CD14-positive monocyte (primary cell): ENCODE results near the gene F2R. TPM values are rescaled to one million over a fixed set of nuclear protein-coding genes. Genes with fewer than 3 reads are reported as not detected.

Source experiments
- DNase-seq, 3 donors: peaks; one replicate each; pipeline ENCODE4 v3.0.0-alpha.2; 2011 to 2022
- H2AFZ ChIP-seq: 2 replicates; pipeline ENCODE4 v1.6.0; 2012; ENCODE audit warnings: mild to moderate bottlenecking, low read depth, low read length, inconsistent platforms; ENCODE audit not compliant: insufficient read depth, poor library complexity, severe bottlenecking
- H3K27ac ChIP-seq, 2 donors: 1 replicate in 1 of 2; 2 replicates in 1 of 2; pipeline ENCODE4 v1.5.1; 2012 to 2013; ENCODE audit warnings: low read length in 2 of 2, control low read depth in 1 of 2, inconsistent platforms in 1 of 2, low read depth in 1 of 2, mild to moderate bottlenecking in 1 of 2
- H3K27me3 ChIP-seq, 2 donors: one replicate each; pipeline versions ENCODE4 v1.6.0 to v1.6.1; 2011 to 2013; ENCODE audit warnings: low read length in 2 of 2; ENCODE audit not compliant: control insufficient read depth in 2 of 2, insufficient read depth in 2 of 2
- H3K36me3 ChIP-seq, 2 donors: replicated peaks in 1 of 2; 1 replicate in 1 of 2; 2 replicates in 1 of 2; pipeline versions ENCODE4 v1.5.1 to v1.6.1; 2012 to 2013; ENCODE audit warnings: low read length in 2 of 2, control low read depth in 1 of 2, inconsistent platforms in 1 of 2, mild to moderate bottlenecking in 1 of 2; ENCODE audit not compliant: insufficient read depth in 2 of 2, control insufficient read depth in 1 of 2
- H3K4me1 ChIP-seq, 2 donors: 1 replicate in 1 of 2; 2 replicates in 1 of 2; pipeline versions ENCODE4 v1.5.1 to v1.6.1; 2012 to 2013; ENCODE audit warnings: low read length in 2 of 2, control low read depth in 1 of 2, inconsistent platforms in 1 of 2, mild to moderate bottlenecking in 1 of 2, moderate library complexity in 1 of 2; ENCODE audit not compliant: insufficient read depth in 2 of 2, control insufficient read depth in 1 of 2
- H3K4me2 ChIP-seq: replicated peaks from 2 replicates; pipeline ENCODE3; 2012; ENCODE audit warnings: low read length, moderate library complexity, mild to moderate bottlenecking; ENCODE audit not compliant: poor library complexity, severe bottlenecking; ENCODE audit errors: extremely low read depth
- H3K4me3 ChIP-seq, 3 experiments: fragments of 200-600 bp in 1 of 3; sonication (generic) in 1 of 3; replicated peaks in 1 of 3; 1 replicate in 2 of 3; 2 replicates in 1 of 3; pipeline ENCODE4 v1.5.1; 2011 to 2013; ENCODE audit warnings: low read length in 3 of 3, mild to moderate bottlenecking in 3 of 3, control low read depth in 2 of 3, low read depth in 2 of 3, inconsistent platforms in 1 of 3, moderate library complexity in 1 of 3
- H3K79me2 ChIP-seq: 2 replicates; pipeline ENCODE4 v1.6.0; 2012; ENCODE audit warnings: mild to moderate bottlenecking, control low read depth, inconsistent platforms, low read length, moderate library complexity; ENCODE audit not compliant: insufficient read depth
- H3K9ac ChIP-seq: 2 replicates; pipeline ENCODE4 v1.6.0; 2017; ENCODE audit warnings: low read length, mild to moderate bottlenecking; ENCODE audit not compliant: insufficient read depth, poor library complexity, severe bottlenecking
- H3K9me3 ChIP-seq, 2 donors: replicated peaks in 1 of 2; 1 replicate in 1 of 2; 2 replicates in 1 of 2; pipeline versions ENCODE4 v1.5.1 to v1.6.1; 2012 to 2013; ENCODE audit warnings: low read length in 2 of 2, control low read depth in 1 of 2; ENCODE audit not compliant: control insufficient read depth in 1 of 2, insufficient read depth in 1 of 2
- H4K20me1 ChIP-seq: 2 replicates; pipeline ENCODE4 v1.6.0; 2012; ENCODE audit warnings: mild to moderate bottlenecking, low read length, control low read depth, moderate library complexity; ENCODE audit not compliant: insufficient read depth
- H3K27ac Mint-ChIP-seq, 7 donors: one replicate each; pipeline ENCODE4 v1.8.0; 2020; ENCODE audit warnings: mild to moderate bottlenecking in 7 of 7, mixed read lengths in 7 of 7, moderate library complexity in 6 of 7, inconsistent platforms in 2 of 7
- H3K27me3 Mint-ChIP-seq, 3 donors: one replicate each; pipeline ENCODE4 v1.8.0; 2021 to 2022; ENCODE audit warnings: low read depth in 3 of 3, mild to moderate bottlenecking in 3 of 3, mixed read lengths in 3 of 3, moderate library complexity in 3 of 3, inconsistent platforms in 1 of 3
- H3K36me3 Mint-ChIP-seq, 2 donors: one replicate each; pipeline ENCODE4 v1.8.0; 2020; ENCODE audit warnings: mixed read lengths in 2 of 2, inconsistent platforms in 1 of 2, mild to moderate bottlenecking in 1 of 2
- H3K4me1 Mint-ChIP-seq: one replicate; pipeline ENCODE4 v1.8.0; 2020; ENCODE audit warnings: mild to moderate bottlenecking, mixed read lengths
- H3K4me3 Mint-ChIP-seq, 2 donors: one replicate each; pipeline ENCODE4 v1.8.0; 2020; ENCODE audit warnings: mild to moderate bottlenecking in 2 of 2, mixed read lengths in 2 of 2, moderate library complexity in 1 of 2
- H3K9me3 Mint-ChIP-seq, 7 donors: one replicate each; pipeline ENCODE4 v1.8.0; 2020 to 2022; ENCODE audit warnings: mixed read lengths in 7 of 7, mild to moderate bottlenecking in 6 of 7, moderate library complexity in 6 of 7, inconsistent platforms in 2 of 7
- WGBS: methylation state at CpG from one replicate; pipeline ENCODE4 v1.1.5; 2013; ENCODE audit warnings: missing lambda C conversion rate; ENCODE audit not compliant: insufficient coverage; 5-methylcytosine and 5-hydroxymethylcytosine counted together
- intact Hi-C, 2 donors: fragments of 100-400 bp; cut with micrococcal nuclease; formaldehyde crosslinking; loops; one replicate each; pipeline versions ENCODE4 v1.15.0 to v1.15.1; 2023
- polyA plus RNA-seq, 3 donors: library from polyadenylated mRNA; depleted of rRNA in 1 of 3; unstranded in 2 of 3; stranded (reverse) in 1 of 3; fragments of 300-500 nt in 2 of 3; fragments of >200 nt in 1 of 3; fragmentation: Illumina TruSeq in 2 of 3; gene quantifications; 1 replicate in 2 of 3; 2 replicates in 1 of 3; pipeline ENCODE4 v1.2.3, GENCODE V29; 2012 to 2021
- TF ChIP-seq, protein P1 (sequence below): fragments of 200-600 bp; IDR thresholded peaks from one replicate; pipeline ENCODE4 v1.8.0; 2022; ENCODE audit warnings: antibody characterized with exemption, mild to moderate bottlenecking

F2R gene
- polyA plus RNA-seq, 3 donors = 0.09 to 0.33 (median 0.22) TPM

GRCh38 chr5:76683816-76684731 lies 31.9 kb upstream of the F2R start:
- no peak for DNase-seq
- Histone ChIP-seq H3K27me3 (no peaks in the 10 kb centered on the region), H3K9me3 (no peaks in the 10 kb centered on the region), H3K9ac (no peak overlapping the region), H4K20me1 (no peaks in the 10 kb centered on the region), H3K4me3 (no peak overlapping the region), H3K27ac (no peak overlapping the region), H3K36me3 (peaks cover 80 to 100% of the 10 kb centered on the region in 2 donors), H3K4me1 (no peaks in the 10 kb centered on the region), H2AFZ (no peak overlapping the region), H3K79me2 (no peaks in the 10 kb centered on the region), H3K4me2 (no peak overlapping the region)
- peaks cover 0 to 2% (median 0%) of the 10 kb centered on the region in 7 donors for H3K9me3 Mint-ChIP-seq
- no peaks in the 10 kb centered on the region for H3K27me3 Mint-ChIP-seq
- intact Hi-C loops = no loop called here
- H3K27ac Mint-ChIP-seq = no peak overlapping the region
- no CpG with 5 or more reads among the region's 9 CpGs for WGBS
- no peak overlapping the region for H3K4me3 Mint-ChIP-seq
- no peaks in the 10 kb centered on the region for H3K4me1 Mint-ChIP-seq
- TF ChIP-seq, protein P1, sequence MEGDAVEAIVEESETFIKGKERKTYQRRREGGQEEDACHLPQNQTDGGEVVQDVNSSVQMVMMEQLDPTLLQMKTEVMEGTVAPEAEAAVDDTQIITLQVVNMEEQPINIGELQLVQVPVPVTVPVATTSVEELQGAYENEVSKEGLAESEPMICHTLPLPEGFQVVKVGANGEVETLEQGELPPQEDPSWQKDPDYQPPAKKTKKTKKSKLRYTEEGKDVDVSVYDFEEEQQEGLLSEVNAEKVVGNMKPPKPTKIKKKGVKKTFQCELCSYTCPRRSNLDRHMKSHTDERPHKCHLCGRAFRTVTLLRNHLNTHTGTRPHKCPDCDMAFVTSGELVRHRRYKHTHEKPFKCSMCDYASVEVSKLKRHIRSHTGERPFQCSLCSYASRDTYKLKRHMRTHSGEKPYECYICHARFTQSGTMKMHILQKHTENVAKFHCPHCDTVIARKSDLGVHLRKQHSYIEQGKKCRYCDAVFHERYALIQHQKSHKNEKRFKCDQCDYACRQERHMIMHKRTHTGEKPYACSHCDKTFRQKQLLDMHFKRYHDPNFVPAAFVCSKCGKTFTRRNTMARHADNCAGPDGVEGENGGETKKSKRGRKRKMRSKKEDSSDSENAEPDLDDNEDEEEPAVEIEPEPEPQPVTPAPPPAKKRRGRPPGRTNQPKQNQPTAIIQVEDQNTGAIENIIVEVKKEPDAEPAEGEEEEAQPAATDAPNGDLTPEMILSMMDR = no peak
- H3K36me3 Mint-ChIP-seq = peaks cover 84 to 93% of the 10 kb centered on the region in 2 donors

DNA sequence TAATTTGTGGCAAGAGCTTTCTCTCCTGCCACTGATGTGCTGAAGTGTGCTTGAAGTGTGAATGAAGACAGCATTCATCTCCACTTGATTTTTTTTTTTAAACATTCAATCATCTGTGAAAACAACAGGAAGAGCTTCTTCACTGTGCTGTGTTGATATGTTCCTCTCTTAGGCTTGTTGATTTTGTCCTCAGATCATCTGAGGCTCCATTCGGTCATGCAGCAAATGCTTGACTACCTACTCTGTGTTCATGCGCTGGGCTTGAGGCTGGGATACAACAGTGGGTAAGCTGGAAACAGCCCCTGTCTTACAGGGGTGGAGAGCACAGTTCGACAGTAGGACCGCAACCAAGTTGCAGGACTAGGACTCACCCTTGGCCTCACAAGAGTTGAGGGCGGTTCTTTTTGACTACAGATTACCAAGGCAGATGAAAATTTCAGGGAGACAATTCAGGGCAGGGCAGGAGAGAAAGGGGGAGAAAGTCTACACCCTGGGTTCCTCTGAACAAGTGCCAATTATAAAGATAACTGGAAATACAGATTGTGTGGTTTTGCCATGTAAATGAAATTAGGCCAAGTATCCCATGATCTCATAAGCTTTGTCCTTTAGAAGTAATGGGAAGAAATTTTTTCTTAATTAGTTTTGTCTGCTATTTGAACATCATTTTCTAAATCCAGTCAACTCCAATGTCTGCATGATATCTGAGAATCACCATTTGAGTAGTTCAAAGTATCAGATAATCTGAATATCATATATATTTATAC lies 31.0 kb upstream of the F2R start:
- no peak for DNase-seq
- Histone ChIP-seq H3K79me2 (no peaks in the 10 kb centered on the region), H3K9me3 (no peaks in the 10 kb centered on the region), H4K20me1 (no peaks in the 10 kb centered on the region), H3K9ac (no peak overlapping the region), H3K4me1 (no peaks in the 10 kb centered on the region), H3K4me3 (no peak overlapping the region), H3K27ac (no peak overlapping the region), H3K4me2 (no peak overlapping the region), H3K36me3 (peaks cover 80 to 100% of the 10 kb centered on the region in 2 donors), H2AFZ (no peak overlapping the region), H3K27me3 (no peaks in the 10 kb centered on the region)
- Mint-ChIP-seq H3K27me3 (no peaks in the 10 kb centered on the region), H3K9me3 (peaks cover 0 to 2% (median 0%) of the 10 kb centered on the region in 7 donors), H3K27ac (peak overlapping the region in 1 of 7 donors; percentile 23), H3K4me3 (no peak overlapping the region), H3K36me3 (peaks cover 83 to 91% of the 10 kb centered on the region in 2 donors), H3K4me1 (no peaks in the 10 kb centered on the region)
- 96% methylated on average over 4 of the region's 5 CpGs for WGBS
- intact Hi-C loops = no loop called here
- TF ChIP-seq, protein P1 = no peak
